Type B pancreatic cell (in vitro differentiated cells): ENCODE measurements around the gene C1orf141. TPM values are rescaled to one million over a fixed set of nuclear protein-coding genes. Genes with fewer than 3 reads are reported as not detected.

ENCODE experiments used
- DNase-seq: peaks from one replicate; pipeline ENCODE4 v3.0.0; 2021; ENCODE audit warnings: mixed read lengths; ENCODE audit not compliant: unreplicated experiment; ENCODE audit errors: extremely low spot score
- H3K27ac Mint-ChIP-seq: 2 replicates; pipeline ENCODE4 v1.8.0; 2021; ENCODE audit warnings: mild to moderate bottlenecking, mixed read lengths
- H3K27me3 Mint-ChIP-seq: 2 replicates; pipeline ENCODE4 v1.8.0; 2021; ENCODE audit warnings: mixed read lengths
- H3K36me3 Mint-ChIP-seq: 2 replicates; pipeline ENCODE4 v1.8.0; 2021; ENCODE audit warnings: mixed read lengths
- H3K4me1 Mint-ChIP-seq: one replicate; pipeline ENCODE4 v1.8.0; 2021; ENCODE audit warnings: mixed read lengths; ENCODE audit not compliant: unreplicated experiment
- H3K4me3 Mint-ChIP-seq: 2 replicates; pipeline ENCODE4 v1.8.0; 2021; ENCODE audit warnings: mild to moderate bottlenecking, mixed read lengths
- H3K9me3 Mint-ChIP-seq: 2 replicates; pipeline ENCODE4 v1.8.0; 2021; ENCODE audit warnings: mixed read lengths
- total RNA-seq: library from RNA; stranded (reverse); gene quantifications from 2 replicates; pipeline ENCODE4 v1.2.1, GENCODE V29; 2021; ENCODE audit warnings: low replicate concordance
- TF ChIP-seq, protein P1 (sequence below): fragments of 200-600 bp; sonication (generic); conservative IDR thresholded peaks from 2 replicates; pipeline ENCODE4 v1.5.0; 2021; ENCODE audit warnings: antibody characterized with exemption, mild to moderate bottlenecking

Gene C1orf141
- total RNA-seq, 1 donor from 2014 or later, result not detected

DNA sequence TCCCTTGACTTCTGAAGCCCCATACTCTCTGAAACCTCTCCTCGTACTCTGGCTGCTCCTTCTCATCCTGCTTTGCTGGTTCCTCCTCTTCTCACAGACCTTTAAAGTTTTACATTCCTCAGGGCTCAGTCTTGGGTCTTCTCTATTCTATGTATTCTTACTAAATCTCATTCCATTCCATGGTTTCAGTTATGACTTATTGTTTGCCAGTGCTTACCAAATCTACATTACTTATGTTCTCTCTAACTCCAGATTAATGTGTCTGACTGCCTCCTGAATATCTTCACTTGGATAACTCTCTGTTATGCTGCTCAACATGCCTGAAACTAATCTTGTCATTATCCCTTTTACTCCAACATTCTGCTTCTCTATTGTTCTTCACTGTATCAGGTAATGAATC lies 75.4 kb downstream of the C1orf141 start:
- Mint-ChIP-seq H3K27ac (no peak overlapping the region), H3K36me3 (no peaks in the 10 kb centered on the region), H3K4me3 (no peak overlapping the region), H3K9me3 (no peaks in the 10 kb centered on the region), H3K27me3 (peaks cover 11% of the 10 kb centered on the region), H3K4me1 (peaks cover 20% of the 10 kb centered on the region)
- TF ChIP-seq, protein P1, sequence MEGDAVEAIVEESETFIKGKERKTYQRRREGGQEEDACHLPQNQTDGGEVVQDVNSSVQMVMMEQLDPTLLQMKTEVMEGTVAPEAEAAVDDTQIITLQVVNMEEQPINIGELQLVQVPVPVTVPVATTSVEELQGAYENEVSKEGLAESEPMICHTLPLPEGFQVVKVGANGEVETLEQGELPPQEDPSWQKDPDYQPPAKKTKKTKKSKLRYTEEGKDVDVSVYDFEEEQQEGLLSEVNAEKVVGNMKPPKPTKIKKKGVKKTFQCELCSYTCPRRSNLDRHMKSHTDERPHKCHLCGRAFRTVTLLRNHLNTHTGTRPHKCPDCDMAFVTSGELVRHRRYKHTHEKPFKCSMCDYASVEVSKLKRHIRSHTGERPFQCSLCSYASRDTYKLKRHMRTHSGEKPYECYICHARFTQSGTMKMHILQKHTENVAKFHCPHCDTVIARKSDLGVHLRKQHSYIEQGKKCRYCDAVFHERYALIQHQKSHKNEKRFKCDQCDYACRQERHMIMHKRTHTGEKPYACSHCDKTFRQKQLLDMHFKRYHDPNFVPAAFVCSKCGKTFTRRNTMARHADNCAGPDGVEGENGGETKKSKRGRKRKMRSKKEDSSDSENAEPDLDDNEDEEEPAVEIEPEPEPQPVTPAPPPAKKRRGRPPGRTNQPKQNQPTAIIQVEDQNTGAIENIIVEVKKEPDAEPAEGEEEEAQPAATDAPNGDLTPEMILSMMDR, result no peak
- DNase-seq, result no peak

DNA sequence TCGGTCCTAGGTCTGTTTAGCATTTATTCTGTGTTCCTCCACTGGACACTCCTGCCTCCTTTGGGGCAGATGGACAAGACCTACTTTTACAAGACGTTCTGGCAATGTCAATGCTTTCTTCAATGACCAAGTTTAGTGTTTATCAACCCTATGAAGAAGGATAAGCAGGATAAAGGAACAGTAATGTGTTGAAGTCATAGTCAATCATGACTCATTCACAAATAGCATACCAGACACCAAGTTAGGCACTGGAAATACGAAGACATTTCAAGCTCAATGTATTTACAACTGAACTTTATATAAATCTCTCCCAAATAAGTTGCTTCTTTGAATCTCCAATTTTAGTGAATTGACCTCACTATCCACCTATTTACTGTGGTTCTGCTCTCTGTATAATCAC lies 76.0 kb downstream of the C1orf141 start:
- Mint-ChIP-seq H3K27me3 (peaks cover 8% of the 10 kb centered on the region), H3K36me3 (no peaks in the 10 kb centered on the region), H3K9me3 (no peaks in the 10 kb centered on the region), H3K4me1 (peaks cover 20% of the 10 kb centered on the region), H3K4me3 (no peak overlapping the region), H3K27ac (no peak overlapping the region)
- DNase-seq, result no peak
- TF ChIP-seq, protein P1, result no peak

DNA sequence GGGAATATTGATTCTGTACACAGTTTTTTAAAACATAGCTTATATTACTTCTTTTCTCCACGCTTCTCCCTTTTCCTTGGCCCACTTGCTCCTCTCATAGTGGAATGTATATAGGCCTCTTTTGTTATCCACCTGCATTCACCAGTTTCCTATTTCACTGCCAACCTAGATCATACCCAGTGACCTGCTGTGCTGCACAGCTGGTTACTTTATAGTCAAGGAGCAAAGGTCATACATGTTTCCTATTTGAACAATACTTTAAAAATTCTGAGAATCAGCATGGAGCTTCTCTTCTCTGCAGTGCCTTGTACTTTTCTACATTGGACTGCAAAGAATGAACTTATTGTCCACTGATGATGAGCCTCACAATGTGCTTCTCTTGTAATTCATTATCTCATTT lies 76.5 kb downstream of the C1orf141 start:
- Mint-ChIP-seq H3K4me3 (no peak overlapping the region), H3K27me3 (peaks cover 8% of the 10 kb centered on the region), H3K36me3 (no peaks in the 10 kb centered on the region), H3K9me3 (no peaks in the 10 kb centered on the region), H3K27ac (no peak overlapping the region), H3K4me1 (peaks cover 20% of the 10 kb centered on the region)
- DNase-seq, result no peak
- TF ChIP-seq, protein P1, result no peak

DNA sequence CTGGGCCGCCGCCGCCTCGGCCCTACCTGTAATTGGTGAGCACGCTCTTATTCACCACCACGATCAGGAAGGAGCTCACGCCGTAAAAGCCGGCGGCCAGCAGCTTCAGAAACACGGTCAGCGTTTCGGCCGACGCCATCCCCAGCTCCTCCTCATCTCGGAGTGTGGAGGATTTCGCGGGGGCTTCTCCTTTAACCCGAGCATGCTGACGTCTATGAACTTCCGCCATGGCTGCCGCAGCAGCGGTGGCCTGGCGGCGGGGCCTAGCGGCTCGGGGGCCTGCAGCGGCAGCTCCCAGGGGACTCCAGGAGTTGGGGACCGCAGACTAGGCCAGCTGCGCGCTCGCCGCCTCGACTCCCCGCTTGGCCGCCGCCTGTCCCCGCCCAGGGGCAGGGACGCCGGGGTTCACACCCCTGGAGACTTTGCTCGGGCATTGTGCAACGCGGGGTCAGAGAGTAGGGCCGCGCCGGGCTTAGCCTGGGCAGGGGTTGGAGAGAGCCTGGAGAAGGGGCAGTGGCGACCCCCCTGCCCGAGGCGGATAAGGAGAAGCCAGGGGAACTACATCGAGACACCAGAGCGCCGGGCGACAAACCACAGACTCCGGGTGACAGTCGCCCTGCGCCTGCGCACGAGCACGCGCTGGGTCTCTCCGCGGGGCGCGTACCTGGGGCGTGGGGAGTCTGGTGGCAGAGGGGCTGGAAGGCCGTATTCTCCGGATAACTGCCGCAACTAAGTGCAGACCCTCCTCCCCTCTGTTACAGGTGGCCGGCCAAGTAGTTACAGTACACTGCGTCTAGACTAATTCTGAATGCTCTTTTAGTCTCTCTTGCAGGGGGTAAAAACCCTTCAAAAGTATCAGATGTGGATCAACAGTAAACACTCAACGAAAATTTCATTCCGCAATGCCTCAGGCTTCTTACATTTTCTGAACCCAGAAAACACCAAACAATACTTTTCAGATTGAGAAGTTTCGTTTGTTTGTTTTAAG lies 80.7 kb downstream of the C1orf141 start, which contains the start of gene SLC35D1:
Gene SLC35D1, minus strand, starts transcription at position 364 of the 988 bp plus-strand sequence. Its CDS starts 135 bp downstream, at position 229.
- TF ChIP-seq, protein P1, result no peak
- peaks cover 3% of the 10 kb centered on the region for H3K27me3 Mint-ChIP-seq
- peak within 1 kb of the TSS; percentile 84 for H3K27ac Mint-ChIP-seq
- no peaks in the 10 kb centered on the region for H3K9me3 Mint-ChIP-seq
- DNase-seq, result peak; percentile 88
- peak within 1 kb of the TSS; percentile 91 for H3K4me3 Mint-ChIP-seq
- H3K36me3 Mint-ChIP-seq, result peaks cover 7% of the 10 kb centered on the region
- peaks cover 20% of the 10 kb centered on the region for H3K4me1 Mint-ChIP-seq

DNA sequence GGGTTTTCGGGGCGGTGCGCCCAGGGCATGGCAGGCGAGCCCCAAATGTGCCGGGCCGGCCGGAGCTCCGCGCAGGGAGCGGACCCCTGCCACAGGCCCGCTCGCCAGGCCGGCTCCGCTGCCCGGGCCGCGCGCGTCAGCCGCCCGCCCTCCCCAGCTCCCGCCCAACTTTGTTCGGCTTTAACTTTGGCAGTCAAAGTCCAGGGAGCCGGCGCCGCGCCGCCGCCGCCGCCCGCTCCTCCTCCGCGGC lies 81.3 kb downstream of the C1orf141 start:
- peaks cover 20% of the 10 kb centered on the region for H3K4me1 Mint-ChIP-seq
- peak overlapping the region; percentile 91 for H3K4me3 Mint-ChIP-seq
- H3K27me3 Mint-ChIP-seq, result peaks cover 2% of the 10 kb centered on the region
- H3K36me3 Mint-ChIP-seq, result peaks cover 7% of the 10 kb centered on the region
- H3K9me3 Mint-ChIP-seq, result no peaks in the 10 kb centered on the region
- peak overlapping the region; percentile 75 for H3K27ac Mint-ChIP-seq
- DNase-seq, result peak; percentile 80
- TF ChIP-seq, protein P1, result no peak
